Kasumi-1 (cell line): ENCODE results near the gene AARS2.

Experiments used
- DNase-seq, 2 experiments: peaks; one replicate each; lab custom pipeline; 2025; lab: John Stamatoyannopoulos, UW

AARS2 gene

DNA sequence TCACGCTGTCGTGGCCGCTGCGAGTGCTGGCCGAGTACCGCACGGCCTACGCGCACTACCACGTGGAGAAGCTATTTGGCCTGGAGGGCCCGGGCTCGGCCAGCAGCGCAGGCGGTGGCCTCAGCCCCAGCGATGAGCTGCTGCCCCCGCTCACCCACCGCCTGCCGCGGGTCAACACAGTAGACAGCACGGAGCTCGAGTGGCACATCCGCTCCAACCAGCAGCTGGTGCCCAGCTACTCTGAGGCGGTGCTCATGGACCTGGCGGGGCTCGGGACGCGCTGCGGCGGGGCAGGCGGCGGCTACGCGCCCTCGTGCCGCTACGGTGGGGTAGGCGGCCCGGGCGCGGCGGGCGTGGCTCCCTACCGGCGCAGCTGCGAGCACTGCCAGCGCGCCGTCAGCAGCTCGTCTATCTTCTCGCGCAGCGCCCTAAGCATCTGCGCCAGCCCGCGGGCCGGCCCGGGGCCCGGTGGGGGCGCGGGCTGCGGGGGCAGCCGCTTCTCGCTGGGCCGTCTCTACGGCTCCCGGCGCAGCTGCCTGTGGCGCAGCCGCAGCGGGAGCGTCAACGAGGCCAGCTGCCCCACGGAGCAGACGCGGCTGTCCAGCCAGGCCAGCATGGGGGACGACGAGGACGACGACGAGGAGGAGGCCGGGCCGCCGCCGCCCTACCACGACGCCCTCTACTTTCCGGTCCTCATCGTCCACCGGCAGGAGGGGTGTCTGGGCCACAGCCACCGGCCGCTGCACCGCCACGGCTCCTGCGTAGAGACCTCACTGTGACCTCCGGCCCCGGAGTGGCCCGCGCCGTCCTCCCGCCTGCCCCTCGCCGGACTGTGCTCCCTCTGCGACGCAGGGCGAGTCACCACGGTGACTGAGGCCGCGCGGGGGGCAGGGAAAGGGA, 37.1 kb downstream of the AARS2 start:
- no peak for DNase-seq

DNA sequence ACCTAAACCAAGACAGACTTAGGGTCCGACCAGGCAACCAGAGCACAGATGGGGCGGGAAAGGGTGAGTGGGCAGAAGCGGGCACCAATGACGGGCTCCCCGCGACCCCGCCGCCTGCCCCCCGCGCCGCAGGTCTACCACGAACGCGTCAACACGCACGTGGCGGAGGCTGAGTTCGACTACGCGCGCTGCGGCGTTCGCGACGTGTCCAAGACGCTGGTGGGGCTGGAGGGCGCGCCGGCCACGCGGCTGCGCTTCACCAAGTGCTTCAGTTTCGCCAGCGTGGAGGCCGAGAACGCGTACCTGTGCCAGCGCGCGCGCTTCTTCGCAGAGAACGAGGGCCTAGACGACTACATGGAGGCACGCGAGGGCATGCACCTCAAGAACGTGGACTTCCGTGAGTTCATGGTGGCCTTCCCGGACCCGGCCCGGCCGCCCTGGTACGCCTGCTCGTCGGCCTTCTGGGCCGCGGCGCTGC, 37.8 kb downstream of the AARS2 start:
- no peak for DNase-seq

DNA sequence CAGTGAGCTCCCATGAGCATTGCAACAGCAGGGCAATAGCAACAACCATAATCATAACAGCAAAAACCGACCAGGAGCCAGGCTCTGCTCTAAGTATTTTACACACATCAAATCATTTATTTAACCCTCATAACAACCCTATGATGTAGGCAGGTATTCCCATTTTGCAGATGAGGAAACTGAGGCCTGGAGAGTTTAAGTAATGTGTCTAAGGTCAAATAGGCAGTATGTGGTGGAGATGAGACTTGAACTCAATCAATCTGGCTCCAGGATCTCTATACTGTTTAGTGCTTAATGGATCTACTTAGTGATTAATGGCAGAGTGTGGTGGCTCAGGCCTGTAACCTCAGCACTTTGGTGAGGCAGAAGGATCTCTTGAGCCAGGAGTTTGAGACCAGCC, 39.5 kb downstream of the AARS2 start:
- DNase-seq: no peak

DNA sequence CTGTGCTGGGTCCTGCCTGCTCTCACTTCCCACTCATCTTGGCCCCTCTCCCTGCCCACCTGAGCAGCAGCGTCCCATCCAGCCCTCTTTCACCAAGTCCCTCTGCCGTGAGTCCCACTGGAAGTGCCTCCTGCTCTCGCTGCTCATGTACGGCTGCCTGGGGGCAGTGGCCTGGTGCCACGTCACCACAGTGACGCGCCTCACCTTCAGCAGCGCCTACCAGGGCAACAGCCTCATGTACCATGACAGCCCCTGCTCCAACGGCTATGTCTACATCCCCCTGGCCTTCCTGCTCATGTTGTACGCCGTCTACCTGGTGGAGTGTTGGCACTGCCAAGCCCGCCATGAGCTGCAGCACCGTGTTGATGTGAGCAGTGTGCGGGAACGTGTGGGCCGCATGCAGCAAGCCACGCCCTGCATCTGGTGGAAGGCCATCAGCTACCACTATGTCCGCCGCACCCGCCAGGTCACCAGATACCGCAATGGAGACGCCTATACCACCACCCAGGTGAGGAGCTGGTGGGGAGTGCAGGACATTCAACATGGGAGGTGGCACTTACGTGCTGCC, 40.1 kb downstream of the AARS2 start:
- no peak for DNase-seq

DNA sequence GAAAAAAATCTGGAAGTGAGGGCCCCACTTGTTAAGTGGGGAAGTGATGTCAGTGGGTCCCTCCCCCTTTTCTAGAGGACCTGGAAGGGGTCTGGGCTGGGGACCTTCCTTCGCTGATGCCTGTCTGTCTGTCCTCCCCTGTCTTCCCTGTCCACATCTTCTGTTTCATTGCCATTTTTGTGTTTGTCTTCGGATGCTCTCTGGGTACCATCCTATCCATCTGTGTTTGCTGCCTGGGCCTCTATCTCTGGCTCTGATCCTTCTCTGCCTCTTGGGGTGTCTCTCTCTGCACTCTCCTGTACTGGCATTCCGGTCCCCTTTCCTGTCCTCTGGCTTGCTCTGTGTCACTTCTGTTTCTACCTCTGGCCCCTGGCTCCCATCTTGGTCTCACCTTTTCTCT, 40.6 kb downstream of the AARS2 start:
- DNase-seq: no peak

DNA sequence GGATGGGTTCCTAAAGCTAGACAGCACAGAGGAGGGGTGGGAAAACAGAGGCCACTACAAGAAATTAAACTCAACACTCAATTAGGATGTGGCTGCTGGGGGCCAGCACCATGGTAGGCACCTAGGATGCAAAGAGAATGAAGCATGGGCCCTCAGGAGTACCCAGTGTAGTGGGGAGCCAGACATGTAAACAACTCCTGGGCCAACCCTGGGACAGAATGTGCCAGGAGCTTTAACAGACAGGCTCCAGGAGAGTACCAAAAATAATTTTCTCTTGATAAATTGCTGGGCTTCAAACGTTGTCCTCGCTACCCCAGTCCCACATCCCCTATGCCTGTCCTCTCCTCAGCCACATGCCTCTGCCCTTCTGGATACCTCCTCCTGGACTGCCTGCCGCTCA, 41.2 kb downstream of the AARS2 start:
- DNase-seq: no peak

DNA sequence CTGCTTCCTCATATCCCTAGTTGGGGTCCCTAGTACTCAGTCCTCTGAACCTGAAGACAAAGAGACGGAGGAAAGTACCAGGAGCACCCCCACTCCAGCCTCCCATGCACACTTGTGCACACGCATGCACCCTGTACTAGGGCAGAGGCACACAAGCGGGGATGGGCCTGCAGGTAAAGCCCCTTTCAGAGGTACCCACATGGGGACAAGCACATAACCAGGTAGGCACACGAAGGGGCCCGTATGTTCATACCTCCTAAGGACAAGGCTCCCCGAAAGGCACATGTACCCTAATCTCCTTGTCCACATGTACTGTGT, 41.8 kb downstream of the AARS2 start:
- DNase-seq: no peak

DNA sequence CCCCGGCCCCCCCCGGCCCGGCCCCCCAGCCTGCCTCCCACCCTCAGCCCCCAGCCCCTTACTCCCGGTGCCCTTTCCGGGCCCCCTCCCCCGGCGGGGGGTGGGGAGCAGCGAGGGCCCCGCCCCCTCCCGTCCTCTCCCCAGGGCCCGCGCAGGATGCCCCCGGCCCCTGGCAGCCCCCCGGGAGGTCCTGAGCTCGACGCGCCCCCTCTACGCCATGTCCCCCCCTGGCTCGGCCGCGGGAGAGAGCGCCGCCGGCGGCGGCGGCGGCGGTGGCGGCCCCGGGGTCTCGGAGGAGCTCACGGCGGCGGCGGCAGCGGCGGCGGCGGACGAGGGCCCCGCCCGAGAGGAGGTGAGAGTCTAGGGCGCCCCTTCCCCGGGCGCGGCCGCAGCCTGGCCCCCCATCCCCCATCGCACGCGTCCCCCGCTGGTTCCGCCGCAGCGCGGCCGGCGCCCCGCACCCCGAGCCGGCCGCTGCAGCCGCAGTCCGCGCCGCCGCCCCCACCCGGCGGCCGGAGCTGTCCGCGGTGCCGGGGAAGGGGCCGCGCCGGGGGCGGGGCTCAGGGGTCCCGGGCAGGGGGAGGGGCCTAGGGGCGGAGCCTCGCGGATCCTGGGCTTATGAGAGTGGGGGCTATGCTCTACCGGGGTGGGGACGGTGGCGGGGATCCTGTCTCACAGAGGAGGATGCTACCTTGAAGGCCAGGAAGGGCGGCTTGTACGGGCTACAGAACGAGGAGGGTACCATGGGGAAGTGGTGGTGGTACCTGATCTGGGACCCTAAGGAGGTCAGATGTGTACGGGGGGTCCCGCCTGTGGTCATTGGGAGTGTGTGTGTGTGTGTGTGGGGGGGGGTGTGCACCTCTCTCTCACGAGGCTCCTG, 42.4 kb downstream of the AARS2 start:
- no peak for DNase-seq

DNA sequence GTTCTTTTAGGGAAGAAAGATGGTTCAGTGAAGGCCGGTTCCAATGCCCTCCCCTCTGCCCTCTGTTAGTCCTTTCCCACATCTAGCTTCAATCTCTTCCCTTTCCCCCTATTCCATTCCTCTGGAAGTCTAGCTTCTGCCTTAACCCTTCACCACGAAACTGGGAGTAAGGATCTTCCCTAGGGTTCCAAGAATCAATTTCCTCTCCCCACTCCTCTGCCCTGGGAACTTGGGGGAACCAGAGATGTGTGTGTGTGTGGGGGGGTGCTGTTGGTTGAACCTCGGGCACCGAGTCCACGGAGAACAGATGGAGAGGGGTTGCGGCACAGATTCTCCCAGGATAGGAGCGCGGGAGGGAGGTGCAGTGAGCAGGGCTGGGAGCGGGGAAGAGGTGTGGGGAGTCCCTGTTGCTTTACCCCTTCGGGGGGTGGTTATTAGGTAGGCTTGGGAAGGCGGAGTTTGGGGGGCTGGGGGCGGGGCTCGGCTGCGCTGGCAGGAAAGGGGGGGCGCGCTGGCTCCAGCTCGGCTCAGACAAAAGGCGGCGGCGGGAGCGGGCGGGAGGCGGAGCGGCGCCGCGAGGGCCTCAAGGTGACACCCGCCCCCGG, 43.1 kb downstream of the AARS2 start, which contains the start of gene TMEM151B:
TMEM151B (plus strand) TSS at position 530 of the 605 bp plus-strand sequence. CDS start 293 bp downstream, outside the sequence.
- DNase-seq: no peak

DNA sequence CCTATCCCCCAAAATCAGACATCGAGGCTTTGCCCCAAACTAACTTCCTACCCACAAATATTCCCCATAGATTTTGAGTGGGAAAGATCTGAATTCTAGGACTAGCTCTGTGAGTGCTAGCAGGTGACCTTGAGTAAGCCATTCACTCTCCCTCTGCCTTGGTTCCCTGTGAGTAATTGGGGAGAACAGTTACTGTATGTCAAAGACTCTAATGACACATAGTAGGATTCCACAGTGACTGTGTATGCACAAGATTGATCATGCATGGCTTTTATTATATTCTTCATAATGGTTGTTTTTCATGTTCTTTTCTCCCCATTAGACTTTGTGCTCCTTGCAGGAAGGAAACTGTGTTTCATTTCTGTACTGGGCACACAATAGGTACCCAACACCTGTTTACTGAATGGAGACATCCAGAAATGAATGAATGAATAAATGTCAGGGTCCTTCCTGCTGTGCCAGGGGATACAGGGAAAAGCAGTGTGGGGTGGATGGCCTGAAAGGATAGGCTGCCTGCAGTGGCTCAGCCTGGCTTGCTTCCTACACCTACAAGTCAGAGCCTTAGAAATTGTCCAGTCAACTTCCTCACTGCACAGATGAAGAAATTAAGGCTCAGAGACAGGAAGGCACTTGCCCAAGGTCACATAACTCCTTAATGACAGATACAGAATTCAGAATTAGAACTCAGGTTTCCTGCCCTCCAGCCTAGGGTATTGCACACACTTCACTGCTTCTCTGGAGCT, 43.8 kb downstream of the AARS2 start:
- DNase-seq: no peak

DNA sequence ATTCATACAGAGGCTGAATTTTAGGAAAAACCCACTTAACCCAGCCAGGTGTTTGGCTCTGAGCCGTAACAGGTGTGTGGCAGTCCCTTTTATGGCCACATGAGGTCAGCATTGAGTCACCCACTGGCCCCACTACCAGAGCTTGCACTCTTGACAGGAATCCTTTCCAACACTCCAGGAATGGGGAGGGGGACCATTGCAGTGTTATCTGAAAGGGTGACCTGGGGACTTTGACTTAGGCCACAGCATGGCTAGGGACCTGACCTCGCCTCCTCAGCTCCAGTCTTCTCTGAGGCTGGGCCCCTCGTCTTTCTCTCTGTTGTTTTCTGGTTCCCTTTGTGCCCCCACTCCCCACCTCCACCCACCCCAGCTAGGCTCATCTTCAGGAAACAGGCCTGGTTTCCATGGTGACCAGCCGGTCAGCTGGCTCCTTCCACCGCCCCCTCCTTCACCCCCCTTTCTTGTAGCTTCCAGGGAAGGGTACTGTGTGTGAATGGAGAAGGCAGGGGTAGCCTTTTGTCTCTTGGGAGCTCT, 45.0 kb downstream of the AARS2 start:
- DNase-seq: peak; percentile 30 to 41

DNA sequence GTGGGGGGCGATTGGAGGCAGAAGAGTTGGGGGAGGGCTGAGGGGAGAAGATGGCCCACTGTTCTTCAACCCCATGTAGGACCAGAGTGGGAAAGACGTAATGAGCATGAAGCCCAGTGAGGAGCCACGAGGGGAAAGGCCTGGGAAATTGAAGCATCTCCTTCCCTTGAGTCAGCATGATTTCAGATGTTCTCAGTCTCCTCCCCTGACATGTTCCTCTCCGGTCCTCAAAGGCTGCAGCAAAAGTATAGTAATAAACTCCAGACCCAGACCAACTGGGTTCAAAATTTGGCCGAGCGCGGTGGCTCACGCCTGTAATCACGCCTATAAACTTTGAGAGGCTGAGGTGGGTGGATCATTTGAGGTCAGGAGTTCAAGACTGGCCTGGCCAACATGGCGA, 45.9 kb downstream of the AARS2 start:
- DNase-seq: no peak

DNA sequence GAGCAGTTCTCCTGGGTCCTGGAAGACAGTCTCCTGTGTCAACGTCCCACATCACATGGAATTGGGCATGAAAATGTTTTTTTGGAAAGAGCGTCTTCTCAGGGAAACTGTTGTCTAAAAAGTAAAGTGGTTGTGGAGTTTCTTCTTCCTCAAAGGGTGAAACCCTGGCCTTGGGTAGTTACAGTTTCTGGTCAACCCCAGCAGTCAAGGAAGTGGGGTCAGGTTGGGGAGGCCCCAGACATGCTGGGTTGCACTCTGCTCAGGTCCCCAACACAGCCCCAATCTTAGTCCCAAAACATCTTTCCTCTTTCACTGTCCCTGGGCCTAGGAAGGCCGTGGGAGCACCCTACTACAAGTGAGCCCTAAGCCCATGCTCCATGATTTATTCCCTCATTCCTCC, 46.8 kb downstream of the AARS2 start:
- DNase-seq: no peak

DNA sequence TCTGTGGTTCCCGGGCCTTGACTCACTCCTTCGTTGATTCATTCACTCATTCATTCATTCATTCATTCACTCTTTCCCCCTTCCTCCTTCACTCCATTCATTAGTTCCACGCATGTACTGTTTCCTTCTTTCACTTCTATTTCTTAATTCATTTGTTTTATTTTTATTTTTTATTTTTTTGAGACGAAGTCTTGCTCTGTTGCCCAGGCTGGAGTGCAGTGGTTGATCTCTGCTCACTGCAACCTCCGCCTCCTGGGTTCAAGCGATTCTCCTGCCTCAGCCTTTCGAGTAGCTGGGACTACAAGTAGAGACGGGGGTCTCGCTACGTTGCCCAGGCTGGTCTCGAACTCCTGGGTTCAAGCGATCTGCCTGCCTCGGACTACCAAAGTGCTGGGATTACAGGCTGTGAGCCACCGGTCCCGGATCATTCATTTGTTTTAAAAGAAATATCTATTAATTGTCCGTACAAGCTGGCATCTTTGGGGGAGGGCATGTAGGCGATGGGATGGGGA, 47.4 kb downstream of the AARS2 start:
- DNase-seq: peak in 1 of 2 experiments; percentile 71

DNA sequence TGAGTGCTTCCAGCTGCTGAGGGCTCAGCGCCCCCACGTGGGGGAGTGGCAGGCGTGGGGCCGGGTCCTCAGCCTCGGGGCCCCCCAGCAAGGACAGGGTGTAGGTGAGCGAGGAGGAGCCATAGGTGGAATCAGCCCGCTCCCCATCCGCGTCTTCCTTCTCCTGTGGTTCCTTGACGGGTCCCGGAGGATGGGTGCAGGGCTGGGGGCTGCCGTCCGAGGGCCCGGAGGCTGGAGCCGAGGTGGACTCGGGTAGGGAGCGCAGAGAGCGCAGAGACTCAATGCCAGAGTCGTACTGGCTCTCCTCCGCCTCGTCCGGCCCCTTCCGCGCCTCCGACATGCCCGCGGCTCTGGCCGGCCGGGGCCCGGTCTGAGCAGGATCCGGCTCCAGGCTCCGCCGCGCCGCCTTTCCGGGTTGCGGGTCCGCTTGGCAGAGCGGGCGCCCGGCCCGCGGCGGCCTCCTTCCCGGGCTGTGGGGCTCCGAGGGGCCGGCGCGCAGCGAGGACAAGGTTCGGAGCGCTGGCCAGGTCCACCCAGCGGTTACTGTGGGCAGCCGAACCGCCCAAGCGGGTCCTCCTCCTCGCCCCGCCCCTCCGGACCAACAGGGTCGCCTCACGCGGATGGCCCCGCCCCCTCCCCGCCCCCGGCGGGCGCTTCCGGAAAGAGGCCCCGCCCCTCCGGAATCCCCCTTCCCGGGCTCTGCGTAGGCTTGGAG, 48.0 kb downstream of the AARS2 start, which contains the start of gene NFKBIE:
NFKBIE (minus strand) TSS at position 545 of the 715 bp plus-strand sequence; CDS start at position 340, 205 bp downstream.
- DNase-seq: peak in 1 of 2 experiments; percentile 66

DNA sequence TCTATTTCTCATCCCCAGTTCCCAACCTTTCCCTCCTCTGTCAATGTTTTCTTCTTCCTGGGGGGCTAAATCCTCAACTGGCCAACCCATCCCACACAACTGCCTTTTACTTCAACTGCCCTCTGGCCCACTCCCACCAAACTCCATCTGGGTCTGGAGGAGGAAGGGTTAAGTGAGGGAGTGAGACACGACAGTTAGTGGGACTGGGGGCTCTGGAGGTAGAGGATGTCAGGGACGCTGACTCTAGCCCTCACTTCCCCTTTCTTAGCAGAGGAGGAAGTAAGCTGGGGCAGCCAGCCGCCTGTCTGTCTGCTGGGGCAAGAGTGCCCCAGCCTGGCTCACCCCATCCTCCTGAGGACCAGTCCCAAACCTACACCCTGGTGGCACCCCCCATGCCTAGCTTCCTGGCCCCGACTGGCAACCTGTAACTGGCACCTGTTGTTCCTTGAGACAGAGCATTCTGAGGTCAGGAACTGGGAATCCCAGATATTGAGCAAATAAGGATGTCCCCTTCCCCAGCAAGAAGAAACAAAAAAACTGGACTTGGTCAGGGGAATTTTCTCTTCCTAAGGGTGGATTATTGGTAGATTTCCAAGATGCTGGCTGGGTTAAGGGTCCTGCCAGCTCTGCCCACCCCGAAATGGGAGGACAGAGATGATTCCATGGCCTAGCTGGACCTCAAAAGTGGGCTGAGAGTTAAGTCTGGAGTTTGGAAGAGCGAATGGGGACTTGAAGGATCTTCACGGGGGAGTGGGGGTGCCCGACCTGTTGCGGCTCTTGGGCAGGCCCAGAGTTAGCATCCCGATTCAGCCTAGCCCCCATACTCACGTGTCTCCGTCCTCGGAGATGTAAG, 48.8 kb downstream of the AARS2 start:
- DNase-seq: peak; percentile 91 to 92

DNA sequence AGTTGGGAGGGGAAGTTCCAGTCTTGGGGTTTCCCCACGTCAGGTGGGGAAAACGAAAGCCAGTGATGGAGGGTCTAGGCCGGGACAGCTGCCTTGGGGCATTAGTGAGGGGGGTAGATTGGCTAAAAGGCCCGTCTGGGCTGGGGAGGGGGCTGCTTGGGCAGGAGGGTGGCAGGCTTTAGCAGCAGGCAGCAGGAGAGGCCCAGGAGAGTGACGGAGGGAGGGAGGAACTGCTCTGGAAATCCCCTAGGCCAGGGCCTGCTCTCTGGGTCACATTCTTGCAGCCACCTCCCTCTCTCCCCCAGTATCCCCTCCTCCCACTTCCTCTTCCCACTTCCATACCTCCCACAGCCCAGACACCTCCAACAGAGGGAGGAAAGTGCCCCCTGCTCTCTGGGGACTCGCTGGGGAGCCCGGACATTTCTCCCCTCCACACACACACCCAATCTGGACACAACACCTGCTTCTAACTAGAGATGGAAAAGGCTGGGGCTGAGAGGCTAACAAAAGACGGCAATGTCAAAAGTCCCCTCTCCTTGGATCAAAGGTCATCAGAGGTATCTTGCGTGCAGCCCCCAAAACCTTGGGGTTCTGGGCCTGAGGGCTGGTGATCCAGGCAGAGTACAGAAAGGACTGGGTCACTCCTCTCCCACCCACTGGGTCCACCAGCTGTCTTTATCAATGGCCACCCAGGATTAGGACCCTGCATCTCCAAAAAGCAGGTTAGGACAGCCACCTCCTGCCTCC, 49.6 kb downstream of the AARS2 start:
- peak; percentile 47 to 62 for DNase-seq
